ENCODE results near the gene CLDN18.

CLDN18 gene

GRCh38 chr3:137990427-137990826 is 19.5 kb upstream of the CLDN18 start:
- H3K9me3 ChIP-seq (replicated peaks; ENCODE audit: insufficient read depth, low read length) = no peaks in the 10 kb centered on the region
- H3K4me3 ChIP-seq (ENCODE audit: low read length) = no peak overlapping the region
- TF ChIP-seq EZH2phosphoT487 (IDR thresholded peaks at IDR 0.05; ENCODE audit: low read length) (no peak), CTCF (IDR thresholded peaks at IDR 0.05; ENCODE audit: low read length) (no peak), EZH2 (optimal IDR thresholded peaks at IDR 0.05; ENCODE audit: low read depth, low read length) (no peak)
- H3K9ac ChIP-seq (ENCODE audit: low read length) = no peak overlapping the region
- peaks cover 20% of the 10 kb centered on the region for H3K4me1 ChIP-seq (ENCODE audit: low read length)
- no peak overlapping the region for H2AFZ ChIP-seq (ENCODE audit: low read length)
- DNase-seq = no peak
- no peaks in the 10 kb centered on the region for H3K36me3 ChIP-seq (replicated peaks; ENCODE audit: insufficient read depth, low read length)
- no peaks in the 10 kb centered on the region for H3K27me3 ChIP-seq (replicated peaks; ENCODE audit: insufficient read depth, low read length)
- peaks cover 14% of the 10 kb centered on the region for H3F3A ChIP-seq (ENCODE audit: insufficient read depth, low read length)
- no peak overlapping the region for H3K27ac ChIP-seq (ENCODE audit: low read length)
- no peaks in the 10 kb centered on the region for H3K9me2 ChIP-seq (replicated peaks; ENCODE audit: insufficient read depth, low read length)
- no peak overlapping the region for H3K4me2 ChIP-seq (ENCODE audit: low read depth, low read length)
- H4K20me1 ChIP-seq (ENCODE audit: insufficient read depth, low read length) = no peaks in the 10 kb centered on the region
- no peaks in the 10 kb centered on the region for H3K79me2 ChIP-seq (ENCODE audit: low read length)

DNA sequence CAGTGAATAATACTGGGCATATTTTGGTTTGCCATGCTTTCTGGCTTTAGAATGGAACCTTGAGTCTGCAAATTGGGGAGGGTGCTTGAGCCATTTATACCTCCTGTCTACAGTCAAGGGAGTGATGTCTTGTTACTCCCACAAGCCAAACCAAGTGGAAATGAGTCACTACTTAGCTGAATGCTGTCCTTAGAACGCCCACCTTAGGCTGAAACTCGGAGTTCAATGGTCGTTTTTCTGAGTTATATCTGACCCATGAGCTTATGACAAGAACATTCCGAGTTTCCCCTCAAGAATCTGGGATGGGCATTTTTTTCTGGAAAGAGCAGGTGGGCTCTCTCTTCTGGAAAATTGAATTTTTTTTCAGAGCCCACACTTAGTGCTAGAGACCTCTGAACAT is 17.4 kb upstream of the CLDN18 start:
- H3K4me3 ChIP-seq (ENCODE audit: low read length) = no peak overlapping the region
- no peak for TF ChIP-seq CTCF (IDR thresholded peaks at IDR 0.05; ENCODE audit: low read length)
- no peaks in the 10 kb centered on the region for H3K79me2 ChIP-seq (ENCODE audit: low read length)
- H3K36me3 ChIP-seq (replicated peaks; ENCODE audit: insufficient read depth, low read length) = no peaks in the 10 kb centered on the region
- H3K27me3 ChIP-seq (replicated peaks; ENCODE audit: insufficient read depth, low read length) = no peaks in the 10 kb centered on the region
- H3K27ac ChIP-seq (ENCODE audit: low read length) = no peak overlapping the region
- no peak overlapping the region for H3K4me2 ChIP-seq (ENCODE audit: low read depth, low read length)
- H3K4me1 ChIP-seq (ENCODE audit: low read length) = peaks cover 12% of the 10 kb centered on the region
- H3K9me2 ChIP-seq (replicated peaks; ENCODE audit: insufficient read depth, low read length) = no peaks in the 10 kb centered on the region
- no peaks in the 10 kb centered on the region for H3K9me3 ChIP-seq (replicated peaks; ENCODE audit: insufficient read depth, low read length)
- H3F3A ChIP-seq (ENCODE audit: insufficient read depth, low read length) = peaks cover 13% of the 10 kb centered on the region
- no peak overlapping the region for H3K9ac ChIP-seq (ENCODE audit: low read length)
- no peak overlapping the region for H2AFZ ChIP-seq (ENCODE audit: low read length)
- no peak for DNase-seq
- H4K20me1 ChIP-seq (ENCODE audit: insufficient read depth, low read length) = no peaks in the 10 kb centered on the region

DNA sequence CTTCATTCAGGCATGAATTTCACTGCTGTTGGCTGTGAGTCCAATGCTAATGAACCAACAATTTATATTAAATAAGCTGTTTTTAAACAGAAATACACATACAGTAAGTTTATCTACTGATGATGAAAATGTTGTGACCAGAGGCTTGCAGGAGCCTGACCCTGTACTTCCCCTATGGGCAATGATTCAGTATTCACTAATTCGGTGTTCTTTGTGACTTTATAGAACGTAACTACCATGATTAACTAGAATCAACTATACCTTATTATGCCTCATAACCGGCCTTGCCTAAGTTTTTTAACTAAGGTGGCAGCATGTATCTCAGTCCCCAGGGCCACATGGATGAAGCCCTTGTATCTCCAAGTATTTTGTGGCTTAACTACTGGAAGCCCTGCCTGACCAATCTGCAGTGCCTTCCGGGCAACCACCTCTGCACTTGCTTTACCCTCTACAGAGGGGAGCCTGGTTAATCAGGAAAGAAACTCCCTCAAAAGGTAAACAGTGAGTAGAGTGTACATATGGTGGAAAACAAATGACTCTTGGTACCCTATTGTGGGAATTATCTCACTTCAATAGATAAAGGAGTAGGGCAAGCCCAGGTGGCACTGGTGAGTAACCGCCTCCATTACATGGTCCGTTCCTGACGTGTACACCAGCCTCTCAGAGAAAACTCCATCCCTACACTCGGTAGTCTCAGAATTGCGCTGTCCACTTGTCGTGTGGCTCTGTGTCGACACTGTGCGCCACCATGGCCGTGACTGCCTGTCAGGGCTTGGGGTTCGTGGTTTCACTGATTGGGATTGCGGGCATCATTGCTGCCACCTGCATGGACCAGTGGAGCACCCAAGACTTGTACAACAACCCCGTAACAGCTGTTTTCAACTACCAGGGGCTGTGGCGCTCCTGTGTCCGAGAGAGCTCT is 11.6 kb upstream of the CLDN18 start:
- TF ChIP-seq CTCF (IDR thresholded peaks at IDR 0.05; ENCODE audit: low read length) (no peak), EZH2phosphoT487 (IDR thresholded peaks at IDR 0.05; ENCODE audit: low read length) (no peak), EZH2 (optimal IDR thresholded peaks at IDR 0.05; ENCODE audit: low read depth, low read length) (no peak)
- no peak overlapping the region for H2AFZ ChIP-seq (ENCODE audit: low read length)
- H3K27me3 ChIP-seq (replicated peaks; ENCODE audit: insufficient read depth, low read length) = no peaks in the 10 kb centered on the region
- no peak overlapping the region for H3K4me3 ChIP-seq (ENCODE audit: low read length)
- DNase-seq = no peak
- no peaks in the 10 kb centered on the region for H3F3A ChIP-seq (ENCODE audit: insufficient read depth, low read length)
- no peaks in the 10 kb centered on the region for H3K9me2 ChIP-seq (replicated peaks; ENCODE audit: insufficient read depth, low read length)
- no peak overlapping the region for H3K27ac ChIP-seq (ENCODE audit: low read length)
- H3K4me1 ChIP-seq (ENCODE audit: low read length) = no peaks in the 10 kb centered on the region
- no peak overlapping the region for H3K4me2 ChIP-seq (ENCODE audit: low read depth, low read length)
- H3K9me3 ChIP-seq (replicated peaks; ENCODE audit: insufficient read depth, low read length) = no peaks in the 10 kb centered on the region
- H4K20me1 ChIP-seq (ENCODE audit: insufficient read depth, low read length) = no peaks in the 10 kb centered on the region
- no peaks in the 10 kb centered on the region for H3K36me3 ChIP-seq (replicated peaks; ENCODE audit: insufficient read depth, low read length)
- H3K79me2 ChIP-seq (ENCODE audit: low read length) = no peaks in the 10 kb centered on the region
- no peak overlapping the region for H3K9ac ChIP-seq (ENCODE audit: low read length)

All from MM.1S (cell line).